Measurements from ENCODE around the gene ITPR2.

GRCh38 chr12:26800347-26800746, 32.6 kb downstream of the ITPR2 start:
- TF ChIP-seq TAF1 (IDR thresholded peaks at IDR 0.05; ENCODE audit: low read depth, low read length): no peak
- TF ChIP-seq POLR2A (IDR thresholded peaks at IDR 0.05; ENCODE audit: low read depth, low read length): no peak
- TF ChIP-seq POLR2AphosphoS5 (IDR thresholded peaks at IDR 0.05; ENCODE audit: low read depth, low read length): no peak

All from GM12891 (cell line).